Measurements from ENCODE around the gene IRF2BP1.
A peak's percentile ranks its signal among the peaks of the same experiment; 100 is the strongest.

DNA sequence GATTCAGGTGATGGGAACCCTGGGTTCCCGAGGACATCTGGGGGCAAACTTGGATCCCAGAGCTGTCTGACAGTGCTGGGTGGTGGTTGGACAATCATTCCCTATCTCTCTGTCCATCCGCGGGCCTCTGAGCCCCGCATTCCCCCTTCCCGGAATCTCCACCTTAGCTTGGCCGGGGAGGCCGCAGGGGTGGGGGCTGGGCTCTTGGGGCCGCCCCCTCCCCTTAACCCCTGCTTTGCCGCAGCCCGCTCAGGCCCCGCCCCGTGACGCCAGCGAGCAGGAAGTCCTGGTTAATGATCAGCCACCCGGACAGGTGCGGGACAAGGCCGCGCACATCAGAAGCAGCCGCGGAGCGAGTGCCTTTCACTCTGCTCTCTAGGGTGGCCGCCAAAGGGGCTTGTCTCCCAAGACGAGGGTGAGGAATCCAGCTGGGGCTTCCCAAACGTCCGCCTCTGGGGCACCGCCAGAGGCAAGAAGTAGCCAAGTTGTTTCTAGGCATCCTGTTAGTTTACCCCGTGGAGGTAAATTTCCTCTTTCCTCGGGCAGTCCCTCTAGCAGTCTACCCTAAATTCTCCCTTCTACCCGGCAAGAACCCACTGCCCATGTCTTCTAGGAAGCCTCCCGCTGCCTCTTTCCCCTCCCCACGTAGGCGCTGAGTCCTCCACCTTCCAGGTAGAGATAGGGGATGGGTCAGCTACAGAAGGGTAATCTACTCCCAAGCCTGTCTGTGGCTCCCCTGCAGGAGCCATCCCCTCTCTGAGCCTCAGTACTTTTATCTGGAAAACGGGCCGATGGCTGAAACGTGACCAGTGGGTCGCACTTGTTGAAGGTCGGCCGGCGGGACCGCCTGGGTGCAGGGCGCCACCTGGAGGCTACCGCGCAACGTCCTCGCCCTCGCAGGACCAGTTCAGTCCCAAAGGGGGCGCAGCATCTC lies 3.0 kb downstream of the IRF2BP1 start:
- TF ChIP-seq, protein P1, sequence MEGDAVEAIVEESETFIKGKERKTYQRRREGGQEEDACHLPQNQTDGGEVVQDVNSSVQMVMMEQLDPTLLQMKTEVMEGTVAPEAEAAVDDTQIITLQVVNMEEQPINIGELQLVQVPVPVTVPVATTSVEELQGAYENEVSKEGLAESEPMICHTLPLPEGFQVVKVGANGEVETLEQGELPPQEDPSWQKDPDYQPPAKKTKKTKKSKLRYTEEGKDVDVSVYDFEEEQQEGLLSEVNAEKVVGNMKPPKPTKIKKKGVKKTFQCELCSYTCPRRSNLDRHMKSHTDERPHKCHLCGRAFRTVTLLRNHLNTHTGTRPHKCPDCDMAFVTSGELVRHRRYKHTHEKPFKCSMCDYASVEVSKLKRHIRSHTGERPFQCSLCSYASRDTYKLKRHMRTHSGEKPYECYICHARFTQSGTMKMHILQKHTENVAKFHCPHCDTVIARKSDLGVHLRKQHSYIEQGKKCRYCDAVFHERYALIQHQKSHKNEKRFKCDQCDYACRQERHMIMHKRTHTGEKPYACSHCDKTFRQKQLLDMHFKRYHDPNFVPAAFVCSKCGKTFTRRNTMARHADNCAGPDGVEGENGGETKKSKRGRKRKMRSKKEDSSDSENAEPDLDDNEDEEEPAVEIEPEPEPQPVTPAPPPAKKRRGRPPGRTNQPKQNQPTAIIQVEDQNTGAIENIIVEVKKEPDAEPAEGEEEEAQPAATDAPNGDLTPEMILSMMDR (IDR thresholded peaks at IDR 0.05; ENCODE audit: insufficient read depth, low read depth, low read length) = peak; percentile 89
- TF ChIP-seq EZH2 (IDR thresholded peaks at IDR 0.05; ENCODE audit: insufficient read depth, low read length) = no peak

All from astrocyte (in vitro differentiated cells and primary cell).